ENCODE measurements around the gene KRTAP12-3. TPM values are rescaled to one million over a fixed set of nuclear protein-coding genes. Genes with fewer than 3 reads are reported as not detected.
A peak's percentile ranks its signal among the peaks of the same experiment; 100 is the strongest.

Gene KRTAP12-3
- total and polyA plus RNA-seq, 8 donors, result not detected

DNA sequence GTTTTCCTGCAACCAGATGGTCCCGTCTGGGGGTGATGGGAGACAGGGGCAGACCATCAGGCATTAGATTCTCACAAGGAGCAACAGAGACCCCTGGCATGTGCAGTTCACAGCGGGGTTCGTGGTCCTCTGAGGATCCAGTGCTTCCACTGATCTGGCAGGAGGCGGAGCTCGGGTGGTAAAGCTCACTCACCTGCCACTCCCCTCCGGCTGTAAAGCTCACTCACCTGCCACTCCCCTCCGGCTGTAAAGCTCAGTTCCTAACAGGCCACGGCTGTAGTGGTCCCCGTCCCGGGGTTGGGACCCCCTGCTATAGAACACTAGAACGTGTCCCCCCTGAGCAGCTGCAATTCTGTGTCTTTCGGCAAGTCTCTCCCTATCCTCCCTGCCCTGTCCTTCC, 43.8 kb downstream of the KRTAP12-3 start:
- H3K27ac ChIP-seq, result no peak overlapping the region
- H3K9me3 ChIP-seq, result no peaks in the 10 kb centered on the region
- no peak overlapping the region for H3K4me3 ChIP-seq
- FAIRE-seq, result no peak
- no peak for DNase-seq
- H3K36me3 ChIP-seq, result no peaks in the 10 kb centered on the region
- intact Hi-C loops (cut with DNase I), result no loop called here
- H3K4me1 ChIP-seq, result no peaks in the 10 kb centered on the region
- no peak for ATAC-seq
- TF ChIP-seq, protein P1, sequence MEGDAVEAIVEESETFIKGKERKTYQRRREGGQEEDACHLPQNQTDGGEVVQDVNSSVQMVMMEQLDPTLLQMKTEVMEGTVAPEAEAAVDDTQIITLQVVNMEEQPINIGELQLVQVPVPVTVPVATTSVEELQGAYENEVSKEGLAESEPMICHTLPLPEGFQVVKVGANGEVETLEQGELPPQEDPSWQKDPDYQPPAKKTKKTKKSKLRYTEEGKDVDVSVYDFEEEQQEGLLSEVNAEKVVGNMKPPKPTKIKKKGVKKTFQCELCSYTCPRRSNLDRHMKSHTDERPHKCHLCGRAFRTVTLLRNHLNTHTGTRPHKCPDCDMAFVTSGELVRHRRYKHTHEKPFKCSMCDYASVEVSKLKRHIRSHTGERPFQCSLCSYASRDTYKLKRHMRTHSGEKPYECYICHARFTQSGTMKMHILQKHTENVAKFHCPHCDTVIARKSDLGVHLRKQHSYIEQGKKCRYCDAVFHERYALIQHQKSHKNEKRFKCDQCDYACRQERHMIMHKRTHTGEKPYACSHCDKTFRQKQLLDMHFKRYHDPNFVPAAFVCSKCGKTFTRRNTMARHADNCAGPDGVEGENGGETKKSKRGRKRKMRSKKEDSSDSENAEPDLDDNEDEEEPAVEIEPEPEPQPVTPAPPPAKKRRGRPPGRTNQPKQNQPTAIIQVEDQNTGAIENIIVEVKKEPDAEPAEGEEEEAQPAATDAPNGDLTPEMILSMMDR (IDR thresholded peaks at IDR 0.05), result no peak
- 25 to 42% methylated on average over 11 to 12 of the region's 12 CpGs for WGBS, 2 donors
- H3K27me3 ChIP-seq, result peaks cover 0 to 13% (median 1%) of the 10 kb centered on the region in 4 donors

- intact Hi-C loops (cut with DNase I), result no loop called here
- TF ChIP-seq, protein P1 (IDR thresholded peaks at IDR 0.05), result no peak
- no peaks in the 10 kb centered on the region for H3K36me3 ChIP-seq
- WGBS, 2 donors, result 51 to 68% methylated on average over 18 to 22 of the region's 22 CpGs
- FAIRE-seq (no peak), ATAC-seq (no peak), DNase-seq (peak in 1 of 6 donors; percentile 50)
- no peaks in the 10 kb centered on the region for H3K9me3 ChIP-seq
- peaks cover 0 to 18% (median 4%) of the 10 kb centered on the region in 4 donors for H3K27me3 ChIP-seq
- H3K4me1 ChIP-seq, result no peaks in the 10 kb centered on the region
- H3K4me3 ChIP-seq, result no peak overlapping the region
- no peak overlapping the region for H3K27ac ChIP-seq
These were observed 44.6 kb downstream of the KRTAP12-3 start for GRCh38 chr21:44702111-44702972.

DNA sequence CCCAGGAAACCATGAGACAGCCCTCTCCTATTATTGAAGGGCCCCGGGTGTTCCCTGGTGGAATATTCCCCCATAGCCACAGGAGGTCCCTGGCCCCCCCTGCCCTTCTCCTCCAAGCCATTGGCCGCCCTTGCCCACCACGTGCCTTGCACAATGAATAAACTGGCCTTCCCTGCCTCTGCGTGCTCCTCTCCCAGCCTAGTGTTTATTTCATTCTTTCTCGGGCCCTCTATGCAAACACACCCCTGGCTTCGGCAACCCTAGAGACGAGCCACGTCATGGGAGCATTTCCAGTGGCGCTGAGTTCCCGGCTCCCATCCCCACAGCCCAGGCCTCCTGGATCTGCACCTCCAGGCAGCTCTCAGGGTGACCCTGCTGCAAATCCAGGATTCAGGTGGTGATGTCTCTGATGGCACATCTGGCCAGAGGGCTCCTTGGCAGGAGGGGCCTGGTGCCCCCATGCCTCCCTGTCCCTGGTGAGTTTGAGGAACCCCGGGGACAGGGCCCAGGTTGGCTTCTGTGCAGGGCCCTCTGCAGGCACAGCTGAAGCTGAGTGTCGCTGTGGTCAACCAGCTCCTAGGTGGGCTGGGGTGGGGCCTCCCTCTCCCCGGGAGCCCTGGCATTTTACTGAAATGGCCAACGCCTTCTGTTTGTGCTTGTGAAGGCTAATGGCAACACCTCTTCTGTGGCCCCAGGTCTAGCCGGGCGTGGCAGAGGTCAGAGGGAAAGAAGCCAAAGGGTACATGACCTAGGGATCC, 45.4 kb downstream of the KRTAP12-3 start:
- H3K4me3 ChIP-seq, result no peak overlapping the region
- H3K36me3 ChIP-seq, result no peaks in the 10 kb centered on the region
- ATAC-seq (peak in 2 of 4 donors; percentile 61 to 70), FAIRE-seq (no peak), DNase-seq (no peak)
- H3K9me3 ChIP-seq, result no peaks in the 10 kb centered on the region
- no peaks in the 10 kb centered on the region for H3K4me1 ChIP-seq
- H3K27me3 ChIP-seq, result peaks cover 0 to 18% (median 4%) of the 10 kb centered on the region in 4 donors
- 35 to 42% methylated on average over 16 of the region's 16 CpGs for WGBS, 2 donors
- TF ChIP-seq, protein P1 (IDR thresholded peaks at IDR 0.05), result no peak
- H3K27ac ChIP-seq, result no peak overlapping the region
- intact Hi-C loops (cut with DNase I), result no loop called here

GRCh38 chr21:44703731-44704635, 46.3 kb downstream of the KRTAP12-3 start:
- FAIRE-seq, result no peak
- H3K27me3 ChIP-seq, result peaks cover 0 to 13% (median 4%) of the 10 kb centered on the region in 4 donors

More at GRCh38 chr21:44703731-44704635, 46.3 kb downstream of the KRTAP12-3 start:
- Histone ChIP-seq H3K9me3 (no peaks in the 10 kb centered on the region), H3K4me3 (no peak overlapping the region), H3K36me3 (no peaks in the 10 kb centered on the region), H3K27ac (no peak overlapping the region), H3K4me1 (no peaks in the 10 kb centered on the region)
- ATAC-seq (no peak), DNase-seq (peak in 1 of 6 donors; percentile 53)
- intact Hi-C loops (cut with DNase I), result no loop called here
- TF ChIP-seq, protein P1 (IDR thresholded peaks at IDR 0.05), result no peak
- WGBS, 2 donors, result 34 to 35% methylated on average over 13 of the region's 13 CpGs
